Spleen (tissue), 7 donors: ENCODE measurements around the gene SASH3.

Experiments used
- POLR2A ChIP-seq, 3 donors: fragments of 450-650 bp; IDR thresholded peaks; one replicate each; pipeline ENCODE4 v1.5.1; 2017; ENCODE audit warnings: antibody characterized with exemption in 3 of 3, mild to moderate bottlenecking in 1 of 3
- POLR2AphosphoS5 ChIP-seq, 3 donors: sonication (generic); formaldehyde crosslinking; IDR thresholded peaks; one replicate each; pipeline ENCODE4 v1.5.1; 2017; ENCODE audit warnings: antibody characterized with exemption in 3 of 3
- TF ChIP-seq, protein P1 (sequence below), 11 experiments: fragments of 200-600 bp in 7 of 11; fragments of 450-650 bp in 4 of 11; sonication (generic) in 4 of 11; IDR thresholded peaks in 8 of 11; conservative IDR thresholded peaks in 3 of 11; 1 replicate in 7 of 11; 2 replicates in 4 of 11; pipeline versions ENCODE4 v1.4.0 to v1.8.0; 2016 to 2021; ENCODE audit warnings: antibody characterized with exemption in 11 of 11, inconsistent platforms in 4 of 11, mild to moderate bottlenecking in 1 of 11
- donor health status: DM: no; HTN: no; CAD: no; lungs with moderate emphysema.
- donor health status: DM: no; HTN: no; CAD: no.
- donor health status: DM: no; HTN: no; CAD: no.

GRCh38 chrX:129761596-129761995 lies 18.2 kb upstream of the SASH3 start:
- TF ChIP-seq, protein P1, sequence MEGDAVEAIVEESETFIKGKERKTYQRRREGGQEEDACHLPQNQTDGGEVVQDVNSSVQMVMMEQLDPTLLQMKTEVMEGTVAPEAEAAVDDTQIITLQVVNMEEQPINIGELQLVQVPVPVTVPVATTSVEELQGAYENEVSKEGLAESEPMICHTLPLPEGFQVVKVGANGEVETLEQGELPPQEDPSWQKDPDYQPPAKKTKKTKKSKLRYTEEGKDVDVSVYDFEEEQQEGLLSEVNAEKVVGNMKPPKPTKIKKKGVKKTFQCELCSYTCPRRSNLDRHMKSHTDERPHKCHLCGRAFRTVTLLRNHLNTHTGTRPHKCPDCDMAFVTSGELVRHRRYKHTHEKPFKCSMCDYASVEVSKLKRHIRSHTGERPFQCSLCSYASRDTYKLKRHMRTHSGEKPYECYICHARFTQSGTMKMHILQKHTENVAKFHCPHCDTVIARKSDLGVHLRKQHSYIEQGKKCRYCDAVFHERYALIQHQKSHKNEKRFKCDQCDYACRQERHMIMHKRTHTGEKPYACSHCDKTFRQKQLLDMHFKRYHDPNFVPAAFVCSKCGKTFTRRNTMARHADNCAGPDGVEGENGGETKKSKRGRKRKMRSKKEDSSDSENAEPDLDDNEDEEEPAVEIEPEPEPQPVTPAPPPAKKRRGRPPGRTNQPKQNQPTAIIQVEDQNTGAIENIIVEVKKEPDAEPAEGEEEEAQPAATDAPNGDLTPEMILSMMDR (IDR thresholded peaks at IDR 0.05 in 8 of 11, conservative IDR thresholded peaks at IDR 0.05 in 3 of 11) = no peak
- TF ChIP-seq POLR2AphosphoS5 (IDR thresholded peaks at IDR 0.05) = no peak
- TF ChIP-seq POLR2A (IDR thresholded peaks at IDR 0.05) = no peak
